Measurements from ENCODE around the gene TMEFF2. TPM values are rescaled to one million over a fixed set of nuclear protein-coding genes. Genes with fewer than 3 reads are reported as not detected.

TMEFF2 gene
- total and polyA plus RNA-seq, 10 of the 15 experiments (the other 5 are each of a cell fraction or from before 2014, with no cell fraction given) = not detected

GRCh38 chr2:192184349-192184748, 10.4 kb downstream of the TMEFF2 start:
- in situ Hi-C loops (cut with MboI) = no loop called here

More at GRCh38 chr2:192184349-192184748, 10.4 kb downstream of the TMEFF2 start:
- no peak overlapping the region for H3K4me3 ChIP-seq
- CTCF ChIA-PET = interaction anchor here (0.6 kb wide), 1 partner anchor 930 kb away, joined by 3 read pairs; no protein-coding TSS in a partner anchor
- POLR2A ChIA-PET = no interaction called here
- no peaks in the 10 kb centered on the region for H3K9me3 ChIP-seq (replicated peaks; ENCODE audit: control insufficient read depth, insufficient read depth, low read length)
- H2AFZ ChIP-seq (ENCODE audit: control insufficient read depth, low read depth, low read length) = no peak overlapping the region
- no peaks in the 10 kb centered on the region for H3K4me1 ChIP-seq (ENCODE audit: control insufficient read depth, insufficient read depth, low read length)
- SMC1A ChIA-PET (ENCODE audit: uncharacterized antibody, unreplicated experiment) = no interaction called here
- no peak overlapping the region for H3K27ac ChIP-seq (ENCODE audit: control insufficient read depth, insufficient read depth)
- RAD21 ChIA-PET (ENCODE audit: unreplicated experiment) = no interaction called here
- ATAC-seq (no peak), FAIRE-seq (no peak), DNase-seq (ENCODE audit: low read depth, low spot score) (no peak)
- no peaks in the 10 kb centered on the region for H3K79me2 ChIP-seq (ENCODE audit: control insufficient read depth, insufficient read depth, low read length)
- BruUV-seq (replicated peaks) = no TSS peak
- no peak overlapping the region for H3K4me2 ChIP-seq (ENCODE audit: control insufficient read depth, insufficient read depth)
- no peaks in the 10 kb centered on the region for H4K20me1 ChIP-seq (ENCODE audit: control insufficient read depth, insufficient read depth)
- no peaks in the 10 kb centered on the region for H3K36me3 ChIP-seq (ENCODE audit: control insufficient read depth in 2 of 2, insufficient read depth in 2 of 2, low read length in 1 of 2)
- 0% methylated on average over 2 of the region's 2 CpGs for WGBS (ENCODE audit: insufficient coverage, insufficient replicate concordance, low lambda C conversion rate, missing lambda C conversion rate)
- intact Hi-C loops (cut with micrococcal nuclease; ENCODE audit: unreplicated experiment) = no loop called here
- no peak for TF ChIP-seq BACH1 (IDR thresholded peaks at IDR 0.05; ENCODE audit: borderline replicate concordance)
- no peak for TF ChIP-seq FOS (IDR thresholded peaks at IDR 0.05; ENCODE audit: borderline replicate concordance, extremely low read depth, insufficient read length)
- no peak for TF ChIP-seq PML (IDR thresholded peaks at IDR 0.05; ENCODE audit: low read length)
- no peak for TF ChIP-seq GABPA (IDR thresholded peaks at IDR 0.05; ENCODE audit: low read depth)
- no peak for TF ChIP-seq PRDM15 (CRISPR knock-in tag; IDR thresholded peaks at IDR 0.05)
- TF ChIP-seq POU2F2 (IDR thresholded peaks at IDR 0.05; ENCODE audit: borderline replicate concordance, low read depth, low read length) = no peak
- TF ChIP-seq CREM (IDR thresholded peaks at IDR 0.05; ENCODE audit: low read depth) = no peak
- no peak for TF ChIP-seq ZZZ3 (IDR thresholded peaks at IDR 0.05; ENCODE audit: control insufficient read depth, insufficient read length, low read depth)
- TF ChIP-seq HDAC6 (IDR thresholded peaks at IDR 0.05; ENCODE audit: unreplicated experiment) = no peak
- TF ChIP-seq GATAD2B (conservative IDR thresholded peaks at IDR 0.05; ENCODE audit: low read depth) = no peak
- no peak for TF ChIP-seq SIX5 (IDR thresholded peaks at IDR 0.05; ENCODE audit: low read depth, low read length, severe bottlenecking)
- TF ChIP-seq REST (IDR thresholded peaks at IDR 0.05; ENCODE audit: low read depth, low read length) = no peak
- TF ChIP-seq ZBTB33 (IDR thresholded peaks at IDR 0.05) = no peak
- no peak for TF ChIP-seq SREBF1 (IDR thresholded peaks at IDR 0.05; ENCODE audit: low read length)
- no peak for TF ChIP-seq NBN (IDR thresholded peaks at IDR 0.05)
- TF ChIP-seq ZBED1 (IDR thresholded peaks at IDR 0.05; ENCODE audit: borderline replicate concordance) = no peak
- no peak overlapping the region for H3K9ac ChIP-seq (ENCODE audit: control insufficient read depth, insufficient read depth, low read length)
- no peaks in the 10 kb centered on the region; a peak in 1 of 4 replicates for H3K27me3 ChIP-seq (replicated peaks in 1 of 2; ENCODE audit: control insufficient read depth in 2 of 2, insufficient read depth in 2 of 2, low read length in 1 of 2)
